Ishikawa (cell line): ENCODE measurements around the gene GNRH2.

Experiments used
- CEBPB ChIP-seq: IDR thresholded peaks from 2 replicates; pipeline ENCODE4 v1.6.1; 2012
- EP300 ChIP-seq: IDR thresholded peaks from 2 replicates; pipeline ENCODE4 v1.6.1; 2012; ENCODE audit warnings: borderline replicate concordance
- MAX ChIP-seq: IDR thresholded peaks from 2 replicates; pipeline ENCODE4 v1.6.1; 2012
- RAD21 ChIP-seq: IDR thresholded peaks from 2 replicates; pipeline ENCODE4 v1.6.1; 2012; ENCODE audit warnings: low read depth
- REST ChIP-seq: IDR thresholded peaks from 2 replicates; pipeline ENCODE4 v1.6.1; 2012; ENCODE audit warnings: low read depth, mild to moderate bottlenecking
- TEAD4 ChIP-seq: IDR thresholded peaks from 2 replicates; pipeline ENCODE4 v1.6.1; 2012
- YY1 ChIP-seq: IDR thresholded peaks from 2 replicates; pipeline ENCODE4 v1.6.1; 2012; ENCODE audit warnings: low read depth

DNA sequence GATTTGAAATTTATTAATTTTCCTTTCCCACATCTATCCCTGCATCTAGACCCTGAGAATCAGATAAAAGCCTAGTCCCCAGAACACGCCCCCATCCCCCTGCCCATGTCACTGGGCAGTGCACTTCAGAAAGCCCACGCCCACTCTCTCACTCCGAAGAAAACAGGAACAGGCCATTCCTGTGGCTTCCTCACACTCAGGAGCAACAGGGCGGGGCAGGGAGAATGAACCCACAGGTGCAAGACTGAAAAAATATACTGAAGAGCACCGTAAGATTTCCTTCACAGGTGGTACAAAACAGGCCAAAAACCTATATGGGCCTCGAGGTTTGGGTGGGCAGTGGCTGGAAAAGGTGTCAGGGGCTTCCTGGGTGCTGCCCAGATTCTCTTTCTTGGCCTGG is 31.4 kb downstream of the GNRH2 start:
- TF ChIP-seq REST (no peak), YY1 (no peak), EP300 (no peak), MAX (no peak), CEBPB (no peak), RAD21 (no peak), TEAD4 (no peak)
